ENCODE measurements around the gene TNXB. TPM values are rescaled to one million over a fixed set of nuclear protein-coding genes. Genes with fewer than 3 reads are reported as not detected.
"Not testable (repeated sequence)": the region's sequence is repeated elsewhere in the genome, so short reads cannot be mapped to it uniquely, and the experiment has no call there.

TNXB gene
- total RNA-seq, 2 donors from 2014 or later = 4.0 to 9.3 TPM

GRCh38 chr6:32009537-32009936 is 99.6 kb downstream of the TNXB start:
- not testable (repeated sequence) for H3K9me3 ChIP-seq (ENCODE audit: control insufficient read depth, low read length); H3K36me3 ChIP-seq (ENCODE audit: control insufficient read depth, insufficient read depth, low read length); H3K27me3 Mint-ChIP-seq (ENCODE audit: insufficient read depth); H3K4me3 Mint-ChIP-seq; H3K4me1 Mint-ChIP-seq; H3K36me3 Mint-ChIP-seq (ENCODE audit: low read depth); DNase-seq; H3K27me3 ChIP-seq (ENCODE audit: control insufficient read depth, insufficient read depth, low read length, poor library complexity, severe bottlenecking); H3K27ac ChIP-seq (ENCODE audit: low read depth, low read length); H3K27ac Mint-ChIP-seq; H3K9me3 Mint-ChIP-seq; H3K4me3 ChIP-seq (ENCODE audit: low read length); H3K9ac ChIP-seq (ENCODE audit: extremely low read depth, low read length, poor library complexity, severe bottlenecking); H3K4me1 ChIP-seq (ENCODE audit: control insufficient read depth, insufficient read depth, low read length)
- 90% methylated on average over 6 of the region's 12 CpGs; no CpG with 5 or more reads in 1 of the 2 experiments for WGBS, 2 experiments (ENCODE audit: insufficient coverage in 1 of 2, insufficient read length in 1 of 2)

GRCh38 chr6:32008616-32009015 is 100.5 kb downstream of the TNXB start:
- not testable (repeated sequence) for H3K4me3 Mint-ChIP-seq; H3K27ac Mint-ChIP-seq; H3K36me3 ChIP-seq (ENCODE audit: control insufficient read depth, insufficient read depth, low read length); H3K36me3 Mint-ChIP-seq (ENCODE audit: low read depth); H3K27me3 Mint-ChIP-seq (ENCODE audit: insufficient read depth); H3K9me3 ChIP-seq (ENCODE audit: control insufficient read depth, low read length); H3K4me3 ChIP-seq (ENCODE audit: low read length); H3K27me3 ChIP-seq (ENCODE audit: control insufficient read depth, insufficient read depth, low read length, poor library complexity, severe bottlenecking); DNase-seq; H3K4me1 ChIP-seq (ENCODE audit: control insufficient read depth, insufficient read depth, low read length); H3K9ac ChIP-seq (ENCODE audit: extremely low read depth, low read length, poor library complexity, severe bottlenecking); H3K4me1 Mint-ChIP-seq; H3K9me3 Mint-ChIP-seq; H3K27ac ChIP-seq (ENCODE audit: low read depth, low read length)
- WGBS, 2 experiments (ENCODE audit: insufficient coverage in 1 of 2, insufficient read length in 1 of 2) = 80 to 86% methylated on average over 3 to 5 of the region's 12 CpGs

- not testable (repeated sequence) for H3K4me1 Mint-ChIP-seq; H3K27ac Mint-ChIP-seq; H3K4me3 Mint-ChIP-seq; H3K4me3 ChIP-seq (ENCODE audit: low read length); DNase-seq; H3K9ac ChIP-seq (ENCODE audit: extremely low read depth, low read length, poor library complexity, severe bottlenecking); H3K4me1 ChIP-seq (ENCODE audit: control insufficient read depth, insufficient read depth, low read length); H3K9me3 ChIP-seq (ENCODE audit: control insufficient read depth, low read length); H3K27ac ChIP-seq (ENCODE audit: low read depth, low read length); H3K36me3 Mint-ChIP-seq (ENCODE audit: low read depth); H3K36me3 ChIP-seq (ENCODE audit: control insufficient read depth, insufficient read depth, low read length); H3K9me3 Mint-ChIP-seq; H3K27me3 ChIP-seq (ENCODE audit: control insufficient read depth, insufficient read depth, low read length, poor library complexity, severe bottlenecking); H3K27me3 Mint-ChIP-seq (ENCODE audit: insufficient read depth)
- no CpG with 5 or more reads among the region's 24 CpGs for WGBS, 2 experiments (ENCODE audit: insufficient coverage in 1 of 2, insufficient read length in 1 of 2)
Measured at GRCh38 chr6:32008037-32008436, 101.1 kb downstream of the TNXB start.

- H3K27ac ChIP-seq (ENCODE audit: low read depth, low read length); H3K9ac ChIP-seq (ENCODE audit: extremely low read depth, low read length, poor library complexity, severe bottlenecking); H3K27me3 Mint-ChIP-seq (ENCODE audit: insufficient read depth); H3K4me1 ChIP-seq (ENCODE audit: control insufficient read depth, insufficient read depth, low read length); H3K36me3 ChIP-seq (ENCODE audit: control insufficient read depth, insufficient read depth, low read length); H3K36me3 Mint-ChIP-seq (ENCODE audit: low read depth); DNase-seq; H3K27ac Mint-ChIP-seq; H3K9me3 Mint-ChIP-seq; H3K4me3 Mint-ChIP-seq; H3K4me3 ChIP-seq (ENCODE audit: low read length); H3K4me1 Mint-ChIP-seq; H3K9me3 ChIP-seq (ENCODE audit: control insufficient read depth, low read length); H3K27me3 ChIP-seq (ENCODE audit: control insufficient read depth, insufficient read depth, low read length, poor library complexity, severe bottlenecking): not testable (repeated sequence)
- 92 to 93% methylated on average over 3 to 12 of the region's 12 CpGs for WGBS, 2 experiments (ENCODE audit: insufficient coverage in 1 of 2, insufficient read length in 1 of 2)
Measured at GRCh38 chr6:32007086-32007485, 102.1 kb downstream of the TNXB start.

GRCh38 chr6:32005991-32006529 is 103.1 kb downstream of the TNXB start:
- H3K27me3 Mint-ChIP-seq (ENCODE audit: insufficient read depth); DNase-seq; H3K4me1 Mint-ChIP-seq; H3K4me3 Mint-ChIP-seq; H3K36me3 ChIP-seq (ENCODE audit: control insufficient read depth, insufficient read depth, low read length); H3K36me3 Mint-ChIP-seq (ENCODE audit: low read depth); H3K9me3 ChIP-seq (ENCODE audit: control insufficient read depth, low read length); H3K27ac ChIP-seq (ENCODE audit: low read depth, low read length); H3K4me1 ChIP-seq (ENCODE audit: control insufficient read depth, insufficient read depth, low read length); H3K27me3 ChIP-seq (ENCODE audit: control insufficient read depth, insufficient read depth, low read length, poor library complexity, severe bottlenecking); H3K27ac Mint-ChIP-seq; H3K9me3 Mint-ChIP-seq; H3K4me3 ChIP-seq (ENCODE audit: low read length); H3K9ac ChIP-seq (ENCODE audit: extremely low read depth, low read length, poor library complexity, severe bottlenecking): not testable (repeated sequence)
- 86 to 92% methylated on average over 2 to 6 of the region's 8 CpGs for WGBS, 2 experiments (ENCODE audit: insufficient coverage in 1 of 2, insufficient read length in 1 of 2)

- WGBS, 2 experiments (ENCODE audit: insufficient coverage in 1 of 2, insufficient read length in 1 of 2) = 87 to 92% methylated on average over 5 to 6 of the region's 9 CpGs
- not testable (repeated sequence) for H3K4me1 Mint-ChIP-seq; H3K4me1 ChIP-seq (ENCODE audit: control insufficient read depth, insufficient read depth, low read length); H3K9ac ChIP-seq (ENCODE audit: extremely low read depth, low read length, poor library complexity, severe bottlenecking); H3K9me3 ChIP-seq (ENCODE audit: control insufficient read depth, low read length); H3K9me3 Mint-ChIP-seq; H3K27me3 ChIP-seq (ENCODE audit: control insufficient read depth, insufficient read depth, low read length, poor library complexity, severe bottlenecking); H3K27ac Mint-ChIP-seq; H3K27ac ChIP-seq (ENCODE audit: low read depth, low read length); DNase-seq; H3K4me3 ChIP-seq (ENCODE audit: low read length); H3K27me3 Mint-ChIP-seq (ENCODE audit: insufficient read depth); H3K36me3 Mint-ChIP-seq (ENCODE audit: low read depth); H3K4me3 Mint-ChIP-seq; H3K36me3 ChIP-seq (ENCODE audit: control insufficient read depth, insufficient read depth, low read length)
Measured at GRCh38 chr6:32005538-32005880, 103.6 kb downstream of the TNXB start.

GRCh38 chr6:32004864-32005537 is 104.1 kb downstream of the TNXB start:
- WGBS, 2 experiments (ENCODE audit: insufficient coverage in 1 of 2, insufficient read length in 1 of 2) = 91 to 95% methylated on average over 4 to 8 of the region's 13 CpGs

More at GRCh38 chr6:32004864-32005537, 104.1 kb downstream of the TNXB start:
- not testable (repeated sequence) for H3K4me1 ChIP-seq (ENCODE audit: control insufficient read depth, insufficient read depth, low read length); H3K9me3 ChIP-seq (ENCODE audit: control insufficient read depth, low read length); H3K27me3 Mint-ChIP-seq (ENCODE audit: insufficient read depth); H3K27ac Mint-ChIP-seq; H3K9me3 Mint-ChIP-seq; H3K27ac ChIP-seq (ENCODE audit: low read depth, low read length); H3K9ac ChIP-seq (ENCODE audit: extremely low read depth, low read length, poor library complexity, severe bottlenecking); H3K4me1 Mint-ChIP-seq; H3K4me3 ChIP-seq (ENCODE audit: low read length); H3K36me3 Mint-ChIP-seq (ENCODE audit: low read depth); H3K36me3 ChIP-seq (ENCODE audit: control insufficient read depth, insufficient read depth, low read length); DNase-seq; H3K4me3 Mint-ChIP-seq; H3K27me3 ChIP-seq (ENCODE audit: control insufficient read depth, insufficient read depth, low read length, poor library complexity, severe bottlenecking)

All from endodermal cell (in vitro differentiated cells).